OCI-LY3 (cell line): Measurements from ENCODE around the gene SYT2.

Experiments
- CTCF ChIP-seq: fragments of 200-600, 300-600 bp; sonication (generic); IDR thresholded peaks from 2 replicates; pipeline ENCODE4 v1.5.1; 2014; ENCODE audit warnings: antibody characterized with exemption, low read length, low read depth
- EZH2phosphoT487 ChIP-seq: fragments of 200-600 bp; shearing (Covaris generic); IDR thresholded peaks from 2 replicates; pipeline ENCODE4 v1.6.1; 2018; ENCODE audit warnings: antibody characterized with exemption, mixed run types, low read depth

DNA sequence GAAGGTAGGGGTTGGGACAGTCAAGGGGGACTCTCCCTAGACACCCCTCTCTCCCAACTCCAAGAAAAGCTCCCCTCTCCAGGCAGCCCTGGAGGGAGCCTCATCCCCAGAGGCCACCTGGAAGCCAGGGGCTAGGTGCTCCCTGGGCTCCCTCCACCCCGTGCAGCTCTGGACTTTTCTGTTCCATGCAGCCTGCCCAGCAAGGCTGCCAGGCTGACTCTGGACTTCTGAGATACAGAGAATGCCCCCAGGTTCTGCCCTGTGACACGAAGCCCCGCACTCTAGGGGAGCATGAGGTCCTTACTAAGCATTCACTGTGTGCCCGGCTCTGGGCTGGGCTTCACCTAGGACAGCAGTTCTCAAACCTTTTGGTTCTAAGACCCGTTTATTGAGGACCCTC is 10.2 kb downstream of the SYT2 start:
- TF ChIP-seq CTCF (no peak), EZH2phosphoT487 (no peak)
